Smooth muscle cell (in vitro differentiated cells): ENCODE measurements around the gene CCDC14. TPM values are rescaled to one million over a fixed set of nuclear protein-coding genes. Genes with fewer than 3 reads are reported as not detected.

Experiments used
- DNase-seq: peaks from one replicate; lab custom pipeline; 2025; ENCODE audit not compliant: unreplicated experiment; lab: John Stamatoyannopoulos, UW
- H2AFZ ChIP-seq: fragments of 200-600 bp; sonication (generic); 2 replicates; pipeline ENCODE4 v1.6.0; 2016; ENCODE audit warnings: antibody characterized with exemption, low read depth, mild to moderate bottlenecking
- H3F3A ChIP-seq: fragments of 200-600 bp; sonication (generic); 2 replicates; pipeline ENCODE4 v1.6.0; 2017; ENCODE audit warnings: antibody characterized with exemption, low read depth
- H3K27ac ChIP-seq: fragments of 200-600 bp; sonication (generic); 2 replicates; pipeline ENCODE4 v1.5.1; 2016; ENCODE audit warnings: low read depth, mild to moderate bottlenecking
- H3K27me3 ChIP-seq: fragments of 200-600 bp; sonication (generic); 2 replicates; pipeline ENCODE4 v1.6.1; 2016; ENCODE audit warnings: low read depth, mild to moderate bottlenecking
- H3K36me3 ChIP-seq: fragments of 200-600 bp; sonication (generic); 2 replicates; pipeline ENCODE4 v1.5.1; 2016; ENCODE audit warnings: low read depth
- H3K4me1 ChIP-seq: fragments of 200-600 bp; sonication (generic); 2 replicates; pipeline ENCODE4 v1.5.1; 2016; ENCODE audit warnings: low read depth
- H3K4me2 ChIP-seq: fragments of 200-600 bp; sonication (generic); 2 replicates; pipeline ENCODE4 v1.6.0; 2016; ENCODE audit warnings: mild to moderate bottlenecking
- H3K4me3 ChIP-seq: fragments of 200-600 bp; sonication (generic); 2 replicates; pipeline ENCODE4 v1.5.1; 2016; ENCODE audit warnings: mild to moderate bottlenecking
- H3K79me2 ChIP-seq: fragments of 200-600 bp; sonication (generic); 2 replicates; pipeline ENCODE4 v1.6.0; 2016; ENCODE audit warnings: low read depth, mild to moderate bottlenecking
- H3K9ac ChIP-seq: fragments of 200-600 bp; sonication (generic); 2 replicates; pipeline ENCODE4 v1.6.0; 2016; ENCODE audit warnings: low read depth
- H3K9me3 ChIP-seq: fragments of 200-600 bp; sonication (generic); replicated peaks from 2 replicates; pipeline ENCODE4 v1.5.1; 2016; ENCODE audit warnings: low read depth
- H4K20me1 ChIP-seq: fragments of 200-600 bp; sonication (generic); 2 replicates; pipeline ENCODE4 v1.6.0; 2016; ENCODE audit warnings: low read depth
- CTCF ChIP-seq: fragments of 200-600 bp; sonication (generic); IDR thresholded peaks from 2 replicates; pipeline ENCODE4 v1.5.1; 2017; ENCODE audit warnings: borderline replicate concordance, mild to moderate bottlenecking, antibody characterized with exemption; ENCODE audit not compliant: insufficient read depth, poor library complexity, severe bottlenecking
- WGBS: methylation state at CpG from one replicate; pipeline ENCODE4 v1.1.7; 2016; ENCODE audit warnings: low lambda C conversion rate; 5-methylcytosine and 5-hydroxymethylcytosine counted together
- polyA plus RNA-seq: library from polyadenylated mRNA; unstranded; fragments of >200 nt; fragmentation: Nextera tagmentation; extraction: Ambion mirVana; gene quantifications from 2 replicates; pipeline ENCODE4 v1.2.1, GENCODE V29; 2016
- total RNA-seq: library from RNA; depleted of rRNA; stranded (reverse); fragments of >200 nt; gene quantifications from 2 replicates; pipeline ENCODE4 v1.2.3, GENCODE V29; 2014

CCDC14 gene
- total and polyA plus RNA-seq, 2 experiments from 2014 or later: 15.4 to 80.9 TPM

GRCh38 chr3:123935830-123936229 lies 25.2 kb downstream of the CCDC14 start:
- H2AFZ ChIP-seq: no peak overlapping the region
- no peaks in the 10 kb centered on the region for H3K27me3 ChIP-seq
- no peaks in the 10 kb centered on the region for H4K20me1 ChIP-seq
- no peak overlapping the region for H3K27ac ChIP-seq
- H3K4me3 ChIP-seq: no peak overlapping the region
- no peaks in the 10 kb centered on the region for H3K4me1 ChIP-seq
- H3K9ac ChIP-seq: no peak overlapping the region
- no peak overlapping the region for H3K4me2 ChIP-seq
- H3K36me3 ChIP-seq: peaks cover 13% of the 10 kb centered on the region
- H3K9me3 ChIP-seq: no peaks in the 10 kb centered on the region
- H3F3A ChIP-seq: no peaks in the 10 kb centered on the region
- H3K79me2 ChIP-seq: no peaks in the 10 kb centered on the region
- no peak for DNase-seq
- no peak for TF ChIP-seq CTCF

GRCh38 chr3:123934250-123934649 lies 26.8 kb downstream of the CCDC14 start:
- no peak overlapping the region for H2AFZ ChIP-seq
- no peaks in the 10 kb centered on the region for H3K27me3 ChIP-seq
- TF ChIP-seq CTCF: no peak
- no peaks in the 10 kb centered on the region for H3K4me1 ChIP-seq
- no peak overlapping the region for H3K27ac ChIP-seq
- H3K4me2 ChIP-seq: no peak overlapping the region
- peaks cover 25% of the 10 kb centered on the region for H3K36me3 ChIP-seq
- no peak overlapping the region for H3K9ac ChIP-seq
- no peak overlapping the region for H3K4me3 ChIP-seq
- no peaks in the 10 kb centered on the region for H3K9me3 ChIP-seq
- WGBS: 96% methylated on average over 2 of the region's 2 CpGs
- no peaks in the 10 kb centered on the region for H4K20me1 ChIP-seq
- no peaks in the 10 kb centered on the region for H3K79me2 ChIP-seq
- no peak for DNase-seq
- no peaks in the 10 kb centered on the region for H3F3A ChIP-seq

- Histone ChIP-seq H4K20me1 (no peaks in the 10 kb centered on the region), H3K4me2 (no peak overlapping the region), H3K9ac (no peak overlapping the region), H3K4me3 (no peak overlapping the region), H3F3A (no peaks in the 10 kb centered on the region), H3K36me3 (peaks cover 31% of the 10 kb centered on the region), H2AFZ (no peak overlapping the region), H3K27ac (no peak overlapping the region), H3K4me1 (no peaks in the 10 kb centered on the region), H3K79me2 (no peaks in the 10 kb centered on the region), H3K9me3 (no peaks in the 10 kb centered on the region), H3K27me3 (no peaks in the 10 kb centered on the region)
- DNase-seq: no peak
- TF ChIP-seq CTCF: no peak
Observed at GRCh38 chr3:123930445-123930844, 30.6 kb downstream of the CCDC14 start.

- Histone ChIP-seq H2AFZ (no peak overlapping the region), H3F3A (no peaks in the 10 kb centered on the region), H3K4me1 (no peaks in the 10 kb centered on the region), H3K36me3 (peaks cover 33% of the 10 kb centered on the region), H3K4me2 (no peak overlapping the region), H3K9ac (no peak overlapping the region), H3K79me2 (no peaks in the 10 kb centered on the region), H3K9me3 (no peaks in the 10 kb centered on the region), H3K27ac (no peak overlapping the region), H4K20me1 (no peaks in the 10 kb centered on the region), H3K27me3 (no peaks in the 10 kb centered on the region), H3K4me3 (no peak overlapping the region)
- WGBS: 87% methylated on average over 9 of the region's 9 CpGs
- DNase-seq: no peak
- TF ChIP-seq CTCF: no peak
Observed at GRCh38 chr3:123929325-123929724, 31.7 kb downstream of the CCDC14 start.
